ENCODE measurements around the gene IL12RB1. TPM values are rescaled to one million over a fixed set of nuclear protein-coding genes. Genes with fewer than 3 reads are reported as not detected.

The IL12RB1 gene
- total RNA-seq, 2 donors from 2014 or later: 1.0 TPM; not detected in 1

GRCh38 chr19:18058208-18059009 is 28.3 kb downstream of the IL12RB1 start:
- H3K4me3 ChIP-seq: no peak overlapping the region
- no peaks in the 10 kb centered on the region for H3K36me3 ChIP-seq (replicated peaks in 1 of 2; ENCODE audit: insufficient read depth in 1 of 2, low read depth in 2 of 2)
- peak overlapping the region; percentile 42 to 84 (median 78) for H3K27ac ChIP-seq
- intact Hi-C loops (cut with DNase I): loop anchor here (2.0 kb wide), 1 partner anchor 50 kb away; the partner anchor contains the start of gene ARRDC2
- ATAC-seq (peak; percentile 93), DNase-seq (peak; percentile 77 to 81 (median 80))
- H3K9me3 ChIP-seq: no peaks in the 10 kb centered on the region
- H3K27me3 ChIP-seq: no peaks in the 10 kb centered on the region
- TF ChIP-seq CTCF (IDR thresholded peaks at IDR 0.05) (peak; percentile 83 to 96 (median 95)), POLR2A (IDR thresholded peaks at IDR 0.05) (no peak)
- H3K4me1 ChIP-seq: peaks cover 13% of the 10 kb centered on the region
- 4 to 11% methylated on average over 15 to 32 of the region's 34 CpGs for WGBS, 2 donors

DNA sequence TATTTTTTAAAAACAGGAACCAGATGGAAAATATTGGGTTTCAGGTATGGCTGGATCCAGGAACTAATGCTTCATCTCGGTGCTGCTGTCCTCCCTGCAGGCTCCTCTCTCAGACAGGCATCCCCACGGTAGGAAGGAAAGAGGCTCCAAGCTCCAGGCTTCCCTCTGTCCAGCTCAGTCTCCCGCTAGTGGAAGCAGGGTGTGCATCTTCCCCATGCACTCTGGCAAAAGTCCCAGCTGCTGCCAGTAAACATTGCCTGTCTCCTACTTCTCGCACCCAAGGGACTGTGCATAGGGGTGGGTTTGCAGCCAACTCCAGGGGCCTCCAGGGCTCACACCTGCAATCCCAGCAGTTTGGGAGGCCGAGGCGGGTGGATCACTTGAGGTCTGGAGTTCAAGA is 29.2 kb downstream of the IL12RB1 start:
- no peak for TF ChIP-seq CTCF (IDR thresholded peaks at IDR 0.05)
- TF ChIP-seq POLR2A (IDR thresholded peaks at IDR 0.05): no peak
- intact Hi-C loops (cut with DNase I): no loop called here

DNA sequence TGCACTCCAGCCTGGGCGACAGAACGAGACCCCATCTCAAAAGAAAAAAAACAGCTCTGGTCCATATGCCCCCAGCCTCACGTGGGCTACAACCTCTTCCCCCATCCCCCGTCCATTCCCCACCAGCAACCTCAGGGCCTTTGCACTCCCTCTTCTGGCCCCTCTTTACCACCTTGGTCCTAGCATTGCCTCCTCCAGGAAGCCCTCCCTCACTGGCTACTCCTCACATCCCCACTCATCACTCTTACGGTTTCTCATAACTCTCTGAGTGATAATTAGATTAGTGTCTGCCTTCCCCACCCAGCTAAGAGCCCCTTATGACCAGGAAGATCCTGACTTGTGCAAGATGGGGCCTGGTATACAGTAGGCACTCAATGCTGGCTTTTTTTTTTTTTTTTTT is 30.8 kb downstream of the IL12RB1 start:
- 83 to 93% methylated on average over 5 of the region's 5 CpGs for WGBS, 2 donors
- intact Hi-C loops (cut with DNase I): no loop called here
- H3K4me1 ChIP-seq: peaks cover 21% of the 10 kb centered on the region
- no peak overlapping the region for H3K27ac ChIP-seq
- H3K36me3 ChIP-seq (replicated peaks in 1 of 2; ENCODE audit: insufficient read depth in 1 of 2, low read depth in 2 of 2): no peaks in the 10 kb centered on the region
- no peak for TF ChIP-seq CTCF (IDR thresholded peaks at IDR 0.05)
- no peak for TF ChIP-seq POLR2A (IDR thresholded peaks at IDR 0.05)
- H3K4me3 ChIP-seq: no peak overlapping the region
- H3K9me3 ChIP-seq: no peaks in the 10 kb centered on the region
- no peak for ATAC-seq
- H3K27me3 ChIP-seq: no peaks in the 10 kb centered on the region
- DNase-seq: no peak

More for the DNA sequence above, 29.2 kb downstream of the IL12RB1 start:
- DNase-seq (peak in 3 of 4 donors; percentile 26 to 33 (median 27)), ATAC-seq (no peak)
- Histone ChIP-seq H3K4me3 (no peak overlapping the region), H3K4me1 (peaks cover 13% of the 10 kb centered on the region), H3K36me3 (replicated peaks in 1 of 2; ENCODE audit: insufficient read depth in 1 of 2, low read depth in 2 of 2) (no peaks in the 10 kb centered on the region), H3K27me3 (no peaks in the 10 kb centered on the region), H3K27ac (peak overlapping the region in 3 of 4 donors; percentile 78 to 84 (median 79)), H3K9me3 (no peaks in the 10 kb centered on the region)
- WGBS, 2 donors: 73 to 77% methylated on average over 4 to 6 of the region's 6 CpGs

DNA sequence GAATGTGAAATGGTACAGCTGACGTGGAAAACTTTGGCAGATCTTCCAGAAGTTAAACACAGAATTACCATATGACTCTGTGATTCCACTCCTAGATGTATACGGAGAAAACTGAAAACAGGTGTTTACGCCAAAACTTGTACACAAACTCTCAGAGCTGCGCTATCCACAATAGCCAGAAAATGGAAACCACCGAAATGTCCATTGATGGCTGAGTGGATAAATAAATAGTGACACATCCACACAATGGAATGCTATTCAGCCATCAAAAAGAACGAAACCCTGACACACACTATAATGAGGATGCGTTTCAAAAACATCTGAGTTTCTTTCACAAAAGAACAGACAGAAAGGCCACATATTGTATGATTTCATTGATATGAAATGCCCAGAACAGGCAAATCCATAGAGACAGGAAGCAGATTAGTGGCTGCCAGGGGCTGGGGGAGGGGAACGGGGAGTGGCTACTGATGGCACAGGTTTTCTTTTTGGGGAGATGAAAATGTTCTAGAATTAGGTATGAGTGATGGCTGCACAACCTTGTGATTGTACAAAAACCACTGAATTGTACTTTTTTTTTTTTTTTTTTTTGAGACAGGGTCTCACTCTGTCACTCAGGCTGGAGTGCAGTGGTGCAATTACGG is 33.0 kb downstream of the IL12RB1 start:
- H3K27ac ChIP-seq: peak overlapping the region in 1 of 4 donors; percentile 43
- no peak overlapping the region for H3K4me3 ChIP-seq
- TF ChIP-seq POLR2A (IDR thresholded peaks at IDR 0.05) (no peak), CTCF (IDR thresholded peaks at IDR 0.05) (no peak)
- no peaks in the 10 kb centered on the region for H3K27me3 ChIP-seq
- H3K9me3 ChIP-seq: no peaks in the 10 kb centered on the region
- intact Hi-C loops (cut with DNase I): no loop called here
- H3K36me3 ChIP-seq (replicated peaks in 1 of 2; ENCODE audit: insufficient read depth in 1 of 2, low read depth in 2 of 2): no peaks in the 10 kb centered on the region
- DNase-seq (no peak), ATAC-seq (no peak)
- WGBS, 2 donors: 52 to 62% methylated on average over 9 of the region's 9 CpGs
- peaks cover 31% of the 10 kb centered on the region for H3K4me1 ChIP-seq
